Ishikawa (cell line): ENCODE measurements around the gene PDP2.

Source experiments
- CEBPB ChIP-seq: IDR thresholded peaks from 2 replicates; pipeline ENCODE4 v1.6.1; 2012
- CREB1 ChIP-seq: IDR thresholded peaks from 2 replicates; pipeline ENCODE4 v1.6.1; 2012; ENCODE audit warnings: low read depth
- EGR1 ChIP-seq: IDR thresholded peaks from 2 replicates; pipeline ENCODE4 v1.6.1; 2012
- EP300 ChIP-seq: IDR thresholded peaks from 2 replicates; pipeline ENCODE4 v1.6.1; 2012; ENCODE audit warnings: borderline replicate concordance
- FOXM1 ChIP-seq: IDR thresholded peaks from 2 replicates; pipeline ENCODE4 v1.6.1; 2012; ENCODE audit warnings: low read depth, borderline replicate concordance
- NFIC ChIP-seq: IDR thresholded peaks from 2 replicates; pipeline ENCODE4 v1.6.1; 2012
- RAD21 ChIP-seq: IDR thresholded peaks from 2 replicates; pipeline ENCODE4 v1.6.1; 2012; ENCODE audit warnings: low read depth
- TAF1 ChIP-seq: IDR thresholded peaks from 2 replicates; pipeline ENCODE4 v1.6.1; 2012; ENCODE audit warnings: low read depth, mild to moderate bottlenecking
- TCF12 ChIP-seq: IDR thresholded peaks from 2 replicates; pipeline ENCODE4 v1.6.1; 2012; ENCODE audit warnings: low read depth
- TEAD4 ChIP-seq: IDR thresholded peaks from 2 replicates; pipeline ENCODE4 v1.6.1; 2012
- YY1 ChIP-seq: IDR thresholded peaks from 2 replicates; pipeline ENCODE4 v1.6.1; 2012; ENCODE audit warnings: low read depth
- ZBTB7A ChIP-seq: IDR thresholded peaks from 2 replicates; pipeline ENCODE4 v1.6.1; 2012; ENCODE audit warnings: low read depth
- TF ChIP-seq, protein P1 (sequence below): IDR thresholded peaks from 2 replicates; pipeline ENCODE4 v1.6.1; 2012
- TF ChIP-seq, protein P2 (sequence below): IDR thresholded peaks from 2 replicates; pipeline ENCODE4 v1.6.1; 2012; ENCODE audit warnings: low read depth, mild to moderate bottlenecking
- TF ChIP-seq, protein P3 (sequence below): IDR thresholded peaks from 2 replicates; pipeline ENCODE4 v1.6.1; 2012

The PDP2 gene

DNA sequence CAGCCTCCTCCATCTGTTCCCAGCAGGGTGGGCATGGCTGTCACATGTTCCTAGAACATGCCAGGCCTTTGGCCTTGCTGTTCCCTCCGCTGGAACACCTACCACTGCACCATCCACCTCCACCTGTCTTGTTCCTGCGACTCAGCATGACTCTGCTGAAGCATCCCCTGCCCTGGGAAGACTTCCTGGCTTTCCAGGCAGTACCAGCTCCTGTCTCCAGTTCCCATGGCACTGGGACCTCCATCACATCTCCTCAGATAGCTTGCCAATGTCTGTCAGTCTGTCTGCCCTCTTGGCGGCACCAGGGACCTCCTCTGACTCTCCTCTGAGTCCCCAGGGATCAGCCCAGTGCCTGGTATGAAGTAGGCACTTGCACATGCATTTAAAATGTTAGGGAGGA lies 15.7 kb downstream of the PDP2 start:
- TF ChIP-seq CREB1 (no peak), YY1 (no peak), EP300 (no peak), NFIC (no peak), TCF12 (no peak), RAD21 (no peak)
- TF ChIP-seq, protein P1, sequence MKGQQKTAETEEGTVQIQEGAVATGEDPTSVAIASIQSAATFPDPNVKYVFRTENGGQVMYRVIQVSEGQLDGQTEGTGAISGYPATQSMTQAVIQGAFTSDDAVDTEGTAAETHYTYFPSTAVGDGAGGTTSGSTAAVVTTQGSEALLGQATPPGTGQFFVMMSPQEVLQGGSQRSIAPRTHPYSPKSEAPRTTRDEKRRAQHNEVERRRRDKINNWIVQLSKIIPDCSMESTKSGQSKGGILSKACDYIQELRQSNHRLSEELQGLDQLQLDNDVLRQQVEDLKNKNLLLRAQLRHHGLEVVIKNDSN: no peak
- TF ChIP-seq, protein P2, sequence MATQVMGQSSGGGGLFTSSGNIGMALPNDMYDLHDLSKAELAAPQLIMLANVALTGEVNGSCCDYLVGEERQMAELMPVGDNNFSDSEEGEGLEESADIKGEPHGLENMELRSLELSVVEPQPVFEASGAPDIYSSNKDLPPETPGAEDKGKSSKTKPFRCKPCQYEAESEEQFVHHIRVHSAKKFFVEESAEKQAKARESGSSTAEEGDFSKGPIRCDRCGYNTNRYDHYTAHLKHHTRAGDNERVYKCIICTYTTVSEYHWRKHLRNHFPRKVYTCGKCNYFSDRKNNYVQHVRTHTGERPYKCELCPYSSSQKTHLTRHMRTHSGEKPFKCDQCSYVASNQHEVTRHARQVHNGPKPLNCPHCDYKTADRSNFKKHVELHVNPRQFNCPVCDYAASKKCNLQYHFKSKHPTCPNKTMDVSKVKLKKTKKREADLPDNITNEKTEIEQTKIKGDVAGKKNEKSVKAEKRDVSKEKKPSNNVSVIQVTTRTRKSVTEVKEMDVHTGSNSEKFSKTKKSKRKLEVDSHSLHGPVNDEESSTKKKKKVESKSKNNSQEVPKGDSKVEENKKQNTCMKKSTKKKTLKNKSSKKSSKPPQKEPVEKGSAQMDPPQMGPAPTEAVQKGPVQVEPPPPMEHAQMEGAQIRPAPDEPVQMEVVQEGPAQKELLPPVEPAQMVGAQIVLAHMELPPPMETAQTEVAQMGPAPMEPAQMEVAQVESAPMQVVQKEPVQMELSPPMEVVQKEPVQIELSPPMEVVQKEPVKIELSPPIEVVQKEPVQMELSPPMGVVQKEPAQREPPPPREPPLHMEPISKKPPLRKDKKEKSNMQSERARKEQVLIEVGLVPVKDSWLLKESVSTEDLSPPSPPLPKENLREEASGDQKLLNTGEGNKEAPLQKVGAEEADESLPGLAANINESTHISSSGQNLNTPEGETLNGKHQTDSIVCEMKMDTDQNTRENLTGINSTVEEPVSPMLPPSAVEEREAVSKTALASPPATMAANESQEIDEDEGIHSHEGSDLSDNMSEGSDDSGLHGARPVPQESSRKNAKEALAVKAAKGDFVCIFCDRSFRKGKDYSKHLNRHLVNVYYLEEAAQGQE: no peak
- TF ChIP-seq, protein P3, sequence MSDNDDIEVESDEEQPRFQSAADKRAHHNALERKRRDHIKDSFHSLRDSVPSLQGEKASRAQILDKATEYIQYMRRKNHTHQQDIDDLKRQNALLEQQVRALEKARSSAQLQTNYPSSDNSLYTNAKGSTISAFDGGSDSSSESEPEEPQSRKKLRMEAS: no peak

DNA sequence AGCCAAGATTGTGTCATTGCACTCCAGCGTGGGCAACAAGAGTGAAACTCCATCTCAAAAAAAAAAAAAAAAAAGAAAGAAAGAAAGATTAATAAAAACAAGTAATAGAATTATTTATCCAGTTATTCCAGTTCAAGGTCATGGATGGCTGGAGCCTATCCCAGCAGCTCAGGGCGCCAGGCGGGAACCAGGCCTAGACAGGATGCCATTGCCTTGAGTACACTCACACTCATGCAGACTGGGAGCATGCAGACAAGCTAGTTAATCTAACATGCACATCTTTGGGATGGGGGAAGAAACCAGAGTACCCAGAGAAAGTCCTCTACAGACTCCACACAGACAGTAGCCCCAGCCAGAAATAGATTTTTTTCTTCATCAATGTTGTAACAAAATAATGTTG lies 17.9 kb downstream of the PDP2 start:
- TF ChIP-seq, protein P3: peak; percentile 29; the same call in 1 of the 2 replicates
- TF ChIP-seq FOXM1 (no peak), EP300 (no peak), TCF12 (0 out of 2 replicates have a peak, but pooled peaks have one; percentile 19), CEBPB (no peak), YY1 (0 out of 2 replicates have a peak, but pooled peaks have one; percentile 29), TAF1 (no peak), EGR1 (no peak), TEAD4 (peak; percentile 23; the same call in 1 of the 2 replicates)
- TF ChIP-seq, protein P1: no peak
- TF ChIP-seq, protein P2: no peak

DNA sequence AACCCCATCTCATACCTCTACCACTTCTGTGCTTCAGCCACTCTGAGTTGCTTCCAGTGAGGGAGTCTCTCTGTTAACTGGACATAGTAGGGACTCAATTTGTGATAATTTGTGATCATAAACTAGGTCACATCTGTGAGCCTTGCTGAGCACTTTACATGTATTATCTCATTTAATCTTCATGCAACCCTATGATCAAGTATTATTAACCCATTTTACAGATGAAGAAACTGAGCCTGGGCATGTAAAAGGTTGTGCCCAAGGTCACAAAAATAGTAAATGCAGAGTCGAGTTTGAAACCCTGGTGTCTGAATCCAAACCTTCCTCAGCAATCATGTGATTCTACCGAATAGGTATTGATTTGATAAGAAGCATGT lies 18.6 kb downstream of the PDP2 start:
- TF ChIP-seq TCF12 (no peak), NFIC (no peak), EP300 (no peak), CREB1 (no peak), RAD21 (no peak), CEBPB (no peak), YY1 (no peak), ZBTB7A (no peak)
- TF ChIP-seq, protein P3: no peak
- TF ChIP-seq, protein P2: no peak

DNA sequence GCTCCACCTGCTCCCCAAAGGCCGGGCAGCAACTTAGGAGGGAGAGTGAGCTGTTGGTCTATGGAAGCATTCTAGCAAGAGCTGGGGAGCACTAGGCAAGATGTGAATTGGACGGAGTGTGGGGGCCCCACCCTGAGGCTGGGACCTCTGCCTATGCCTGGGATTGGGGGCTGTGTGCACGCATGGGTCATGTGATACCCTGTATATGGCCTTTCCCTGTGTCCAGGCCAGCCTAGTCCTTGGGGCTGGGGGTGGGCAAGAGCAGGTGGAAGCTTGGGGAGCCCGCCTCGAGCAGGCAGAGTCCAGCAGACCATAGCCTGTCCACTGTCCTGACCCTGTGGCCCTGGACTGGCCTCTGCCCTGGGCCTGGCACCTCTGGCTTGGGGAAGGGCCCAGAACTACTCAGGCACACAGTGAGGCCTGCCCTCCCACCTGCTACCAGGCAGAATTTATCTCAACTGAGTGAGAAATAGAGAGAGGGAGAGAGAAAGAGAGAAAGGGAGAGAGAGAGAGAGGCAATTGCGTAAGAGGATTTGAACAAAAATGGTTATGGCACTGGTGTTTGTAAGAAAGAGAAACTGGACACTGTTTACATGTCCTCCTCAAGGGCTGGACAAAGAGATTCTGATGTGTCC lies 19.1 kb downstream of the PDP2 start:
- TF ChIP-seq CEBPB (peak; percentile 96), EP300 (no peak)

DNA sequence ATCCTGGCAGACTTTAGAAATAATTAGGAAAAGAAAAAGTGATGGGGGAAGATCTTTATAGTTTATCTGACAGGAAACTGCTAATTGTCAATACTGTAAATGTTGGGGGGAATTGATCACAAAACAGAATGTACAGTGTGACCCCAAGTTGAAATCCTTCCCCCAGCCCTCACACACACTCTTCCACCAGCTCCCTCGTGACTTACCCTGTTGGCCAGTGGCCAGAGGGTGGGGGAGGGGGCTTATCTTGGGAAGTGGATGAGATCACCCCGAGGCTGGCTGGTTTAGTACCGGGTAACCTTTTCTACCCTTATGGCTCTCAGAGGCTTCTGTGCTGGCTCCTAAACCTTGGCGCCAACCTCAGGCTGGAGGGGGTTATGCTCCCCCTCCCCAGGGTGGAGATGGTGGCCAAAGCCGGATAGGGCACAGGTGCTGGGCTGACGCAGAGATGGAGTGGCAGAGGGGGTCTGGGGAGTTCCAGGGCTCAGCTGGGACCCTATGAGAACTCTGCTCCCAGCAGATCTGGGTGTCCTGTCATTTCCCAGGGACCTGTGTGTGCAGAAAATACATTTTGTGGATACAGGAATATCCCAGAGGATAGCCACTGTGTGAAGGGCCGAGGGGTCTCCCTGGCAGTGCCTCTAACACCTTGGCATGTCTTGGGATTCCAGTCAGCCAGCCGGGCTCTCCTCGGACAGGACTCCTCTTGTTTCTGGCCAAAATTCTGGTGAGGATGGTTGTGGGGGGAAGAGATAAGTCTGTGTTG lies 19.8 kb downstream of the PDP2 start:
- TF ChIP-seq, protein P1: peak; percentile 51; the same call in 1 of the 2 replicates
- TF ChIP-seq YY1 (no peak), CREB1 (no peak), CEBPB (no peak), ZBTB7A (no peak), TEAD4 (no peak), FOXM1 (no peak), EP300 (no peak), NFIC (peak; percentile 85)
- TF ChIP-seq, protein P3: no peak
- TF ChIP-seq, protein P2: no peak
